LHCN-M2 (cell line): Measurements from ENCODE around the gene CCNQ. TPM values are rescaled to one million over a fixed set of nuclear protein-coding genes. Genes with fewer than 3 reads are reported as not detected.

ENCODE experiments used
- DNase-seq: peaks from one replicate; pipeline ENCODE4 v3.0.0-alpha.2; 2012; ENCODE audit warnings: low read depth
- polyA plus RNA-seq: library from polyadenylated mRNA; unstranded; fragments of >200 nt; gene quantifications from one replicate; pipeline ENCODE4 v1.2.1, GENCODE V29; 2012; ENCODE audit warnings: missing spikeins
- total RNA-seq: library from RNA; depleted of rRNA; stranded (reverse); fragments of >200 nt; gene quantifications from 2 replicates; pipeline ENCODE4 v1.2.3, GENCODE V29; 2014; rRNA removed

Gene CCNQ
- total RNA-seq, result 35.3 and 40.1 TPM in 2 replicates
- 33.3 TPM for polyA plus RNA-seq

- no peak for DNase-seq
These were observed at the start of gene CCNQ for GRCh38 chrX:153598541-153599191. CCNQ (minus strand) TSS chrX:153599139; CDS start chrX:153599073, 66 bp downstream.

- no peak for DNase-seq
These were observed 48.8 kb upstream of the CCNQ start for GRCh38 chrX:153647461-153648357.

DNA sequence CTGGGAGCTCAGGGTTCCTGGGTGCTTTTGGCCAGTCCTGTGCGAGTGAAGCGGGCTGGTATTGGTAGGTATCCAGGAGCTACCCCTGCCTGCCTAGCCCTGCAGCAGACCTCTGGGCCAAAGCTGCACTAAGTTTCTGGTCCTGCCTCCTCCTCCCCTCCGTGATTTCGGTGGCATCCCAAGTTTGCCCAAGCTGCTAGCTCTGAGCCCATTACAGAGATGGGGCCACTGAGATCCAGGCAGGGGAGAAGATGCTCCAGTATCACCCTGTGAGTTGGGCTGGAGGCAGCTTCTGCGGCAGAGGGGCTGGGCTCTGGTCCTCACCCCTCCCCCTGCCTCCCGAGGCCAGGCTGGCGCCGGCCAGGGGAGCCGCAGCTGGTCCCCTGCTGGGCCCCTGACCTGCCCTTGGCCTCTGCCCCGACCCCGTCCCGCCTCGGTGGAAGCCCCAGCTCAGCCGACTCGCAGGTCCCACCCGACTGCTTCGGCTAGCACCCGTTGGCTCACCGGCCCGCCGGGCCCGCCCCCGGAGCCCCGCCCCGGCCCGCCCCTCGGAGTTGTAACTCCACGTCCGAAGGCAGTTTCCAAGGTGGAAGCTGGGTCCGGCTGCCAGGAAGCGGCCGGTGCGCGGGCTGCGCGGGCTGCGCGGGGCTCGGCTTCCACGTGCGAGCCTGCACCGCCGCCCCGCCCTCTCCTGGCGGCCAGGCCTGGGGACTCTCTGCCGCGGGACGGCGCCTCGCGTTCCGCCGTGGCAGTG lies 47.9 kb upstream of the CCNQ start, which contains the start of gene DUSP9:
DUSP9 (plus strand) TSS at position 584 of the 754 bp plus-strand sequence. CDS start 751 bp downstream, outside the sequence.
- no peak for DNase-seq

- DNase-seq, result no peak
These were observed 47.1 kb upstream of the CCNQ start for GRCh38 chrX:153645921-153646488.

DNA sequence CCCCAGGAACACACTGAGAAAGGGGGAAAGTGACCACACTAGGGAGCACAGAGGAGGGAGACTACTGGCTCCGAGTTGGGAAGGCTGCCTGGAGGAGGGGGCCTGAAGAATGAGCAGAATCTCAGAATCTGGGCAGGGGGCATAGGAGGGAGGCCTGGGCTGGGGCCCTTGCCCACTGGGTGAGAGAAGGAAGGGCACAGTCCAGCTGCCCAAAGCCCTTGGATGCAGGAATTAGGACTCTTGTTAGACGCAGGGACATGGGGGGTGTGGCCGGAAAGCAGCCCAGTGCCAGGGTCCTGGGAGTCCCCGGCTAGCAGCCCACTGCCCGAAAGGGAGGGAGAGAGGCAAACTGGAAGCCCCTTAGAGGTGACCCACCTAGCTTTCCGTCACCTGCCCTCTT lies 46.2 kb upstream of the CCNQ start:
- no peak for DNase-seq

- DNase-seq, result no peak
These were observed 45.6 kb upstream of the CCNQ start for GRCh38 chrX:153644356-153645125.

GRCh38 chrX:153643431-153644351 lies 44.8 kb upstream of the CCNQ start:
- DNase-seq, result no peak

GRCh38 chrX:153642655-153643430 lies 43.9 kb upstream of the CCNQ start:
- DNase-seq, result no peak

DNA sequence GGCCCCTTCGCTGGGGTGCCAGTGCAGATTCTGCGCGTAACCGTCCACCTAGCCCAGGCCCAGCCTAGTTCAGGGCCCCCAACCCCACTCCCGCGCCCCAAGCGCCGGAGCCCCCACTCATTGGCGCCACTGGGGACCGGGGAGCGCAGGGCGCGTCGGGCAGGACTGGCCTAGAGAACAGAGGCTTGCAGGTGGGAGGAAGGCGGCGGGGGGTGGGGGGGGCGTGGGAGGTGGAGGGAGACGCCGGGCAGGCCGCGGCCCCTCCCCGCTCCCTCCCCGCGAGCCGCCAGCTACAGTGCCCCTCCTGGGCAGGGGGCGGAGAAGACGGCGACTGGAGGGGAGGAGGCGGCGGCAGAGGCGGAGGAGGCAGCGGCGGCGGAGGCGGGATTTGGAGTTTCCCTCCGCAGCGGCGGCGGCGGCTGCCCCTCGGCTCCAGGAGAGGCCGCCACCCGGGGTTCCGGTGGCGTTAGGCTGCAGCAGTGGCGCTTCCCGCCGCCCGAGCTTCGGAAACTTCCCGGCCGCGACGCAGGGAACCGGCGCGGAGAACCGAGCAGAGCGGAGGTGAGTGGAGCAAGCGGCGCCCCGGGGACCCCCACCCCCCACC lies 43.2 kb upstream of the CCNQ start:
- no peak for DNase-seq

GRCh38 chrX:153641627-153642026 lies 42.7 kb upstream of the CCNQ start:
- DNase-seq, result no peak

DNA sequence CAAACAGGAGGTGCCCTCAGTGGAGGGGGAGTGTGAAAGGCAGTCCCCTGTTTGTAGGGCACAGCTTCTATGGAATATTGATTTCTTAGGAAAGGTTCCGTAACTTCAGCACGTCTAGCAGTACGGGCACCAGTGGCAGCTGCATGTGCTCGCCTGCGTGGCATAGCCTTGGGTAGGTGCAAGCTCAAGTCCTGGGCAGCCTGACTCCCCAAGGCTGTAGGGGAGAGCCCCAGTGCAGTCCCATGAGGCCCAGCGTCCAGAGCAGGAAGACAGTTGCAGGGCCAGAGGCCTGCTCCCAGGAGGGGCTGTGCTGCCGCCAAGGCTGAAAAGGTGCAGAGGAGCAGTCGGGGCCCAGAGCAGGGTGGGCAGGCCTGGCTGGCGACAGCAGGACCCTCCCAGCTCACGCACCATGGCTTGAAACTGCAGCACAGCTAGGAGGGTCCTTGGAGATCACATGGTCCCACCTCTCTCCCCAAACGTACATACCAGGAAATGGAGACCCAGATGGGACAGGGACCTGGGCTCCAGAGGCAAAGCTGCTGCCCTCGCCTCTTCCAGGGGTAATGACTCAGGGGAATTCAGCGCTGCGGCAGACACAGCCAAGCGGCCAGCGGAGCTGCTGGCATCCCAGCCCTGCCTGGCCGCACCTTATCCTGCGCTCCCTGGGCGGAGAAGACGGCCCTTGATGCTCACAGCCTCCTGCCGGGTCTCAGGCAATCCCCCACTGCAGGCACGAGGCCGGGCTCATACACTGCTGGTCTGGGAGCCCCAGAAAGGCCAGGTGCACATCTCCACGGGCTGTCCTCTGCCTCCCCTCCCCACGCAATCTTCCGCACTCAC lies 42.0 kb upstream of the CCNQ start:
- DNase-seq, result no peak

- DNase-seq, result no peak
These were observed 41.2 kb upstream of the CCNQ start for GRCh38 chrX:153640045-153640686.

DNA sequence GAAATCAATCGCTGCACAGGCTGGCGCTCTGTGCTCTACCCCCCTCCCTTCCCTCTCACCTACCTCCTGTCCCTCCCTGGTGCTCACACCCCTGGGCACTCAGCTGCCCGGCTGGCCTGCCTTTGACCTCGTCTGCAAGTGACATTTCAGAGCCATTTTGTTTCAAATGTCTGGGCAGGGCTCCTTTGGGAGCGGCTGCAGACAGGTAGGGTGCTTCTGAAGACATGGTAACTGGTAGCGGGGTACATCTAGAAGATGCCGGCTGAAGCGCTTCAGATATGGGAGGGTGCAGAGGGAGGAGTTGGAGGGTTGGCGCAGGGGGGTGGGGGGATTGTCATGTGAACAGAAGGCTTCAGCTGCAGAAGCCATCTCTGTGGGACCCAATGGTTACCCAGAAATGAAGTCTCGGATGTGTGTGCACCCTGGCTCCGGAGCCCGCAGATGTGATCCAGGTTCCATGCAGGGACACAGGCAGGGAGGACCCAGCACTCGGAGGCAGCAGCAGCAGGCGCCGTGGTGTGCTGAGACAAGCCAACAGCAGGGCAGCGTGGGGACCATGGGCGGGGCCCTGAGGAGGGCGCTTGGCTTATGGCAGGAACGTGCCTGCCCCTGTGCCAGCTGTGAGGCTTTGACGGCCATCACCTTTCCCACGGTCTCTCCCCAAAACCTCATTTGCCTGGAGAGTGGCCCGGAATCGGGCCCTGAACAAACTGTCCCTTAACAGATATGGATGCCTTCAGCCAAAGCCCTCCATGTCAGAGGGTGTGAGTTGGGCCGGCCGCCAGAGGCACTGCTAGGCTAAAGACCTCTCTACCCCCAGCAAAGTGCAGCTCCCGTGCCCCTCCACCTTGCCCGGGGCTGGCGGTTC lies 40.5 kb upstream of the CCNQ start:
- DNase-seq, result no peak

GRCh38 chrX:153638436-153639176 lies 39.7 kb upstream of the CCNQ start:
- no peak for DNase-seq

- DNase-seq, result no peak
These were observed 39.1 kb upstream of the CCNQ start for GRCh38 chrX:153638041-153638371.
